GM10248 (cell line): ENCODE results near the gene SPTB.

Experiments
- CTCF ChIA-PET: fragments of 300-600 bp; sonication (Branson Sonifier 250); formaldehyde crosslinking; extraction: SDS; loops from one replicate; lab custom pipeline; 2021; ENCODE audit warnings: antibody characterized with exemption; lab: Yijun Ruan, JAX
- POLR2A ChIA-PET: fragments of 350-650 bp; sonication (Branson Sonifier 250); formaldehyde crosslinking; extraction: SDS; loops from one replicate; lab custom pipeline; 2020; ENCODE audit warnings: antibody characterized with exemption; lab: Yijun Ruan, JAX
- DNase-seq: peaks from one replicate; pipeline ENCODE4 v3.0.0; 2012; ENCODE audit errors: extremely low spot score
- CTCF ChIP-seq: IDR thresholded peaks from 2 replicates; pipeline ENCODE4 v1.5.1; 2012; ENCODE audit warnings: mild to moderate bottlenecking, low read depth; ENCODE audit errors: extremely low read depth, missing control alignments, control extremely low read depth

SPTB gene

GRCh38 chr14:64860039-64860438 lies 19.7 kb downstream of the SPTB start:
- ChIA-PET POLR2A (no interaction called here), CTCF (interaction anchor here (1.3 kb wide), 1 partner anchor 10 kb away, joined by 4 read pairs; no protein-coding TSS in a partner anchor)
- TF ChIP-seq CTCF: no peak
- no peak for DNase-seq

GRCh38 chr14:64857979-64858744 lies 21.5 kb downstream of the SPTB start:
- ChIA-PET POLR2A (no interaction called here), CTCF (interaction anchor here (1.0 to 1.4 kb wide), 3 partner anchors 27 to 35 kb away, joined by 3 read pairs; no protein-coding TSS in a partner anchor)
- no peak for DNase-seq
- TF ChIP-seq CTCF: no peak

GRCh38 chr14:64856529-64857445 lies 22.9 kb downstream of the SPTB start:
- POLR2A ChIA-PET: no interaction called here
- CTCF ChIA-PET: interaction anchor here (0.9 to 1.4 kb wide), 5 partner anchors 13 to 34 kb away, joined by 3 to 4 read pairs (median 3); no protein-coding TSS in a partner anchor
- no peak for TF ChIP-seq CTCF
- no peak for DNase-seq

- ChIA-PET CTCF (interaction anchor here (1.2 kb wide), 1 partner anchor 33 kb away, joined by 4 read pairs; no protein-coding TSS in a partner anchor), POLR2A (interaction anchor here (0.6 kb wide), 1 partner anchor 318 kb away, joined by 9 read pairs; no protein-coding TSS in a partner anchor)
- TF ChIP-seq CTCF: no peak
- no peak for DNase-seq
Observed at GRCh38 chr14:64855721-64856528, 23.8 kb downstream of the SPTB start.

- TF ChIP-seq CTCF: no peak
- no peak for DNase-seq
- ChIA-PET POLR2A (no interaction called here), CTCF (interaction anchor here (1.0 kb wide), 1 partner anchor 41 kb away, joined by 3 read pairs; no protein-coding TSS in a partner anchor)
Observed at GRCh38 chr14:64850369-64851137, 29.2 kb downstream of the SPTB start.
